MV-4-11 (cell line): ENCODE measurements around the gene RSU1.
A peak's percentile ranks its signal among the peaks of the same experiment; 100 is the strongest.
"Not testable (repeated sequence)": the region's sequence is repeated elsewhere in the genome, so short reads cannot be mapped to it uniquely, and the experiment has no call there.

Source experiments
- DNase-seq: peaks from one replicate; lab custom pipeline; 2025; lab: John Stamatoyannopoulos, UW

RSU1 gene

DNA sequence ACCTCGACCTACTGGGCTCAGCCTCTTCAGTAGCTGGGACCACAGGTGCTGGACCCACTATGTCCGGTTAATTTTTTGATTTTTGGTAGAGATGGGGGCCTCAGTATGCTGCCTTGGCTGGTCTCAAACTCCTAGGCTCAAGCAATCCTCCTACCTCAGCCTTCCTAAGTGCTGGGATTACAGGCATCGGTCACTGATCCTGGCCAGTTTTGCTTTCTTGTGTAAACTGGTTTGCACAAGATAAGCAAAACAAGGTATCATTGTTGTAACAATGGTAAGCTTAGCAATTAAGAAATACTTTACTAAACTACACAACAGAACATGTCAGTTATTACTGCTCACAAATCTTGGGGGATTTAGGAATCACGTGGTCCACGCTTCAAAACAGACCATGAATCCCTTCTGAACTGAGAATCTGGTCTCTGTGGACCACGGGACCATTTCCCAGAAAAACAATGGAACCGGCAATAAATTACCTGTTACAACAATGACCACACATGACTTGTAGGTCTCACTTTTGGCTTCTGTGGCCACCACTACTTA is 36.8 kb downstream of the RSU1 start:
- DNase-seq, result no peak

- DNase-seq, result no peak
Observed at GRCh38 chr10:16779384-16779915, 37.8 kb downstream of the RSU1 start.

DNA sequence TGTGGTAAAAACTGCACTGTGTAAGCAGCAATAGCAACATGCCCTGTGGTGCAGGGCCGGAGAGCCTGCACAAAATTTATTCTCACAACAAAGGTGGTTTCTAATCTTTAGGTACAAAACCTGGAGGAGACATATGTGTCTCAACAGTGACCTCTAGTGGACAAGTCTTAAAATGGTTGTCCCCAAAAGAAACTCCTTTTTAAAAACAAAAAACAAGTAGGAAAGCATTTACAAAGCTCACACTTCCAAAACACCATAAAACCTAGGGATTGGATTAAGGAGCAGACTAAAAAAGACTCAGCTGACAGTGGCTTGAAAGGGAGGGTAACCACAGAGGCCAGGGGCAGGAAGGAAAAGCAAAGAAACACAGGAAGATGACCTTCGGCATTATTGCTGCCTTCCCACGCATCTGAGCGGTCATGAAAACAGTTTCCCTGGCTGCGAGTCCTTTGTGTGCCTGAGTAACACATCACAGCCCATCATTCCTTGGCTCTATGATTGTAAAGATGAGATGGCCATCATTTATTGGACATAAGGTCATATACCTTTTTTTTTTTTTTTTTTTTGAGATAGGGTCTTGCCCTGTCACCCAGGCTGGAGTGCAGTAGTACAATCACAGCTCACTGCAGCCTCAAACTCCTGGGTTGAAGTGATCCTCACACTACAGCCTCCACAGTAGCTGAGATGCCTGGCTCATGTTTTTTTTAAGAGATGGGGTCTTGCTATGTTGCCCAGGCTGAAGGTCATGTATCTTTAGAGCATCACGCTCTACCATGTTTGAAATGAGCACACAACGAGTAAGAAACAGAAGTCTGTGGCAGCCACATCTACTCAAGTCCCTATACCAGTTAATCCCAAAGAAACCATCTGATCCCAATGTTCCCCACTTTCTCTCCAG is 39.5 kb downstream of the RSU1 start:
- DNase-seq, result peak; percentile 43

DNA sequence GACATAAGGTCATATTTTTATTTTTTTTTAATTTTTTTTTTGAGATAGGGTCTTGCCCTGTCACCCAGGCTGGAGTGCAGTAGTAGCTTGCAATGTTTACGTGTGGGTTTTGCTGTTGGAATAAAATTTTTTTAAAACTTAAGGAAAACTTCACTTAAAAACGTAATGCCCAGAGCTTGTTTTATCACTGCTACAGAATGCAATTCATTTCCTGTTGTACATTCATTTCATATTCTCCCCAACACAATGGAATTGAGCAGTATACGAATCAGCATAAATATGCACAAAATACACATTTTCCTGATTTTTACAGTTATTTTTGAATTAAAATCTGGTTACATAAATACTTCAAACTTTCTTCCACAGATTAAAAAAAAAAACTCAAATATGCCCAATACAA is 40.3 kb downstream of the RSU1 start:
- DNase-seq, result no peak

- no peak for DNase-seq
Observed at GRCh38 chr10:16773334-16773733, 43.9 kb downstream of the RSU1 start.

DNA sequence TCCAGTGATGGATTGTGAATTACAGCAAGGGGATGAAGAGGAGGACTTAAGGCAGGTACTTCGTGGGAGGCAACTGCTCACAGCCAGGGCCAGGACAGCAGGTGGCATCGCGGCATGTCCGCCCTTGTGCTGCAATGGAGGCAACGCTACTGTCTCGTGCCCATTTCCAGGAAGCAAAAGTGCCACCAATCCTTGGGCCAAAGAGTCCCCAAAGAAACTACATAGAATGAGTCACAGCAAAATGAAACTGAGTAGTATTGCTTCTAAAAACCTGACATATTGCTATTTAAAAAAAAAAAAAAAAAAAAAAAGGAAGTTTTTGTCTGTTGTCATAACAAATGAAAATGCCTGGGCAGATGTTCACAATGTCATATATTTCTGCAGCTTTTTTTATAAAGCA is 46.6 kb downstream of the RSU1 start:
- peak; percentile 84 for DNase-seq

DNA sequence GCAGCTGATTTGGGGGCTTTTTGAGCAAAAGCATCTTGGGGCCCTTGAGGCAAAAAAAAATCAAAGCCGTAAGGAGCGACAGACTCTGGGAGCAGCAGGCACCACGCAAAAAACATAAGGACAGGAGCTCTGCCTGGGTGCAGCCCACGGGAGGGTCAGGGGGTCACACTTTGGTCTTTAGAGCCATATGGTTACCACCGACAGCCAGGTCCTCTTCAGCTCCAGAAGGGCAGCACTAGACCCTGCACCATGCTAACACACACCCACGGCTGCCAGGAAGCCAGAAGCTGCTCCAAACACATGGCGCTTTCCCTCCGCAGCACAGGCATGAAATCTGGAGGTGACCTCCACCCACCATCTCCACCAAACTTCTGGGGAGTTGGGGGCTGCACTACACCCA is 47.1 kb downstream of the RSU1 start:
- DNase-seq, result no peak

DNA sequence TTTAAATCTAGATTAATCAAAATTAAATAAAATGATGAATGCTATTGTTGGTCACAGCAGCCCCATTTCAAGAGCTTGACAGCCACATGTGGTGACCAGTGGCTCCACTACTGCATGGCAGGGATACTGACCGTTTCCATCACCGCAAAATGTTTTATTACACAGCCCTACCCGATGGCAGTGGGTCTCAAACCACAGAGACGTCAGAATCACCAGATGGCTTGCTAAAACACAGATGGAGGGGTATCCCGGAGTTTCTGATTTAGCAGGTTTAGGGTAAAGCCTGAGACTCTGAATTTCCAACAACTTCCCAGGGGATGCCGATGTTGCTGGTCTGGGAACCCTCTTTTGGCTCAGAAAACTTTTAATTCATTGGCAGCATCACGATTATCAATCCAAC is 47.9 kb downstream of the RSU1 start:
- DNase-seq, result no peak

DNA sequence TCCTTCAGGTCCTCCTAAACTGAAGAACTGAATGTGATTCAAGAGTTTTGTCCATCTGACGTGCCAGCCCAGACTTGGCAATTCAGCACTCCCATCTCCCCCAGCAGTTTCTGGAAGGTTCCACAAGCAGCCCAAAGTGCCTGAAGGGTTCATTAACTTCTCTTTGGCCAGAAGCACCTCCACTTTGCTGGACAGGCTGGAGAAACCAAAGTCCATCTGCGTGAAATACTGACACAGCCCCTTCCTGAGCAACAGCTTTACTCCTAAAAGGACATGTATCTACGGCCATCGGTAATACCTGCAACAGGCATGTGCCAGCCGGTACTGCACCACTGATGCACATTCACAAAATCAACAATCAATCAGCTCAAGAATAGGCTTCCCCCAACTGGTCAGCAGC is 48.5 kb downstream of the RSU1 start:
- no peak for DNase-seq

DNA sequence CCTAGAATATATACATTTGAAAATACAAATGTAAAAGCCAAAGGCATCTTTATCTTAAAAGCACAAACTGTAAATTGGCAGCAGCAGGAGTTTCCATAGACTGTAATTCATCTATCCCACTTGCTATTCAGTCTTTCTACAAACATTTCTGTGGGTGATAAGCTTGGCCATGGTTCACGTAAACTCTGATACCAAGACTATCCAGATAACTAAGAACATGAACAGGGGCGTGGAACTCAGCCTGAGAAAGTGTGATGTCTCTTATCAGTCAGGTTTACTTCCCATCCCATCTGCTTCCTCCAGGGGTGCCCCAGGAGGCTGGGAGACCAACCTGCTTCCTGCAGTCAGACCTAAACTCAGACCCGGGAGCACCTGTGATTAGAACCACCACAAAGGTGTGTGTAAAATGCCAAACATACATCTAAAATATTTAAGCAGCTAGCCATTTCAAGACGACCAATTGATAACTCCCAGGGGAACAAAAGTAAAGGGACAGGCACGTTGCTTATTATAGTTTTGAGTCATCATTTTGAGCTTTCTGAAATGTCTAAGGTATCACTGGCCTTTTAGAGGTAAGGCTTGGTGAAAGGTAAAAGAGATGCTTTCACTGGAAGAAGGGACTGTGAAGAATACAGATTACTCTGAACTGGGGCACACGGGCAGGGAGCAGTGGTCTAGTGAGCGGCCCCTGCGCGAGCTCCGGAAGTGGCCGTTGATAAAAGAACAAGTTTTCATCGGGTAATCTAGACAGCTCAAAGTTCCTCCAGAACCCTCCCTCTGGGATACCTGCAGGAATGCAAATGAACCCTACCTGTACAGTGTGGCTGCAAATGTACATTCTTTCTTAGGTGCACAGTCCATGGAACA is 51.5 kb downstream of the RSU1 start:
- DNase-seq, result no peak

DNA sequence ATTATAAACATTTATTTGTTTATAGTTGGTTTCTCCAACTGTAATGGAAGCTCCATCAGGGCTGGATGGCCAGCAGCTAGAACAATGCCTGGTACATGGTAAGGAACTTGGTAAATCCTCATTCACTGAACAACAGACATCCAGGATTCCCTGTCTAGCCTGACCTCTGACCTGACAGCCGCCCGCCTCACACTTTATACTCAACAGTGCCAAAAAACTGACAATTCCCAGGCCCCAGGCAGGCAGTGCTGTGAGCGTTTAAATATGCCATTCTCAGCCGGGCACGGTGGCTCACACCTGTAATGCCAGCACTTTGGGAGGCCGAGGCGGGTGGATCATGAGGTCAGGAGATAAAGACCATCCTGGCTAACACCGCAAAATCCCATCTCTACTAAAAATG is 55.9 kb downstream of the RSU1 start:
- no peak for DNase-seq

DNA sequence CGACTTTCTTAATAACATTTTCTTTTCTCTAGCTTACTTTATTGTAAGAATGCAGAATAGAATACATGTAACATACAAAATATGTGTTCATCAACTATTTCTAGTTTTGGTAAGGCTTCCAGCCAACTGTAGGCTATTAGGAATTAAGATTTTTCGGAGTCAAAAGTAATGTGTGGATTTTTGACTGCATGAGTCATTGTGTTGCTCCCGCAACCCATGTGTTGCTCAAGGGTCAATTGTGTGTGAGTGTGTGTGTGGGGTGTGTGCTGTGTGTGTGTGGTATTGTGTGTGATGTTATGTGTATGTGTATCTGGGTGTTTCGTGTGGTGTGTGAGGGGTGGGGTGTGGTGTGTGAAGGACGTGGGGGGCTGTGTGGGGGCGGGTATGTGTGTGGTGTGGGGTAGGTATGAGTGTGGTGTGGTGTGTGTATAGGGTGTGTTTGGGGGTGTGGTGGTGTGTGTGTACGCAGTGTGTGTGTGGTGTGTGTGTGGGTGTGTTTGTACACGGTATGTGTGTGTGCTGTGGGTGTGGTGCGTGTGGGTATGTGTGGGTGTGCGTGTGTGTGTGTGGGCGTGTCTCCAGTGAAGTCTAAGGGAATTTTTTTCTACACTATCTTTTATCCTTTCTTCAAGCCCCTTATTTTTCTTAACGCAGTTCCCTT is 60.5 kb downstream of the RSU1 start:
- no peak for DNase-seq

- DNase-seq, result no peak
Observed at GRCh38 chr10:16754765-16755164, 62.5 kb downstream of the RSU1 start.

DNA sequence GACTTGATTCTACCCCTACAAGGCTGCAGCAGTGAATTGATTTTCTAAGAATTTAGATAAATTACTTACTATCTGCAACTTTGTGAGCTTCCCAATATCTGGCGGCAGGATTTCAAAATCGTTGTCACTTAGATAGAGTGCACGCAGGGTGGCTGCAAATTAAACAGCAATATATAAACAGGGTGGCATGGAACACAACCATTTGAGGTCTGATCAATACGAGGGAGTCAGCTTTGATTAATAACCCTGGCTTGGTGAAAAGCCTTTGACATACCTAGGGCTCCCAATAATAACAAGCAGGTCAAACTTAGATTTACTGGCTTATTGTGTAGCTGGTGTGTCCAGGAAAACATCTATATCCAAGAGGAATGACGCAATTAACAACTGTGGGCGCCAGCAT is 64.4 kb downstream of the RSU1 start:
- not testable (repeated sequence) for DNase-seq

DNA sequence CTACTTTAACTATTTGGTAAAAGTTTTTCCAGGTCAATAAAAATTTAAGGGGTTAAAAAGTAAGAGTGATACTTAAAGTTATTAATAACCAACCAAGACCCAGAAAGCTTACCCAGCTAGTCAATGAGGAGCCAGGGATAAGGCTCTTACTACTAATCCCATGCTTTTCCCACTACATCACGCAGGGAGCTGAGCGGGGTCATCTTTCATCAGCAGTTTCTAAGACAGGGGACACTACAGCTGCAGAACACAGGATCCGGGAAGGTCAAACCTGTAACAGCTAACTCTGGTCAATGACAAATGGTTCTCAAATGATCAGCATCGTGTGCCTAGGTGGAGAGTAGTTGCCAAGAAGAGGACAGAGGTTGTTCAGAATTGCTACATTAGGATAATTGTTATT is 65.1 kb downstream of the RSU1 start:
- no peak for DNase-seq

DNA sequence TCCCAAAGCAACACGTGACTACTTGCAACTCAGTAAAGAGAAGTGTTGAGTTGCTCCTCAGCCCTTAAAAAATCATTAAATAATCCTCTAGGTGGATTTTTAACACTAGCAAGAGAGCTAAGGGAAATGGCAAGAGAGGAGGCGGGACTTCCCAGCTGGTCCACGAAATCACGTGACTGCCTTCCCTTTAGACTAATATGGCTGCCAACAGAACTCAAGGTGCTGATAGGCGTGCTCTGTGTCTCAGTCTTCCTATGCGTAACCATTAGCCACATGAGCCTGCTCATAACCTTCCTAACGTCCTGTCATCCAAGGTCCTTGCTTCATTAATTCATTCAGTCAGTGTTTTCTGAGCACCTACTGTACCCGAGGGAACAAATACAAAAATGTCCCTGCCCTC is 66.0 kb downstream of the RSU1 start:
- peak; percentile 0 for DNase-seq

DNA sequence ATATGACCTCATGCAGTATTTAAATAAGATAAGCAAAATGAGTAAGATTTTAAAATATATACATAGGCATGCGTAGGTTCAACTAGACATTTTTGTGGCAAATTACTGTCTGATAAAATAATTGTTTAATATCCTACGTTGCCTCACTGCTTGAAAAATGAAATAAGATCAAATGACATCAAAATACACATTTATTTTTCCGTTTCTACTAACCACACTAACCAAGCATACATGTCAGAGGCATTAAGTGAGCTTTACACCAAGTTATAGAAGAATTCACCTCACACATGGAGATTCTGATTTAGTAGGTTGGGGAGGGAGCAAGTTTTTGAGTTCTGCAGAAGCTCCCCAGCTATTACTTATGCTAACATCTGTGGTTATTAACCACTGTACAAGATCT is 66.8 kb downstream of the RSU1 start:
- no peak for DNase-seq

DNA sequence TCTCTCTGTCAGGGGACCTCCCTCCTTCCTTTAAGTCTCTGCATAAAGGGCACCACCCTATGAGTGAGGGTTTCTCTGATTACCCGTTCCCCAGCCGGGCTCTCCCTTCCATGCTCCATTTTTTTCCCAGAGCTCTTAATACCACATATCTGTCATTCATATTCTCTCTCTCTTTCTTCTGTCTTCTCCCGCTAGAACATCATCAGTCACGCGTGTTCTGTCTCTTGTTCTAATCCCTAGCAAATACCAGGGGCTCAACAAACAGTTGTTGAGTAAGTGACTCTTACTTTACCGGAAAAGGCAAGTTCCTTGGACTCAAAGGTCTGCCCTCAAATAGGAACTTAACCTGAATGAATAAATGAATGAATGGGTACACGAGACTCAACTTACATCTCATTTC is 68.5 kb downstream of the RSU1 start:
- no peak for DNase-seq

DNA sequence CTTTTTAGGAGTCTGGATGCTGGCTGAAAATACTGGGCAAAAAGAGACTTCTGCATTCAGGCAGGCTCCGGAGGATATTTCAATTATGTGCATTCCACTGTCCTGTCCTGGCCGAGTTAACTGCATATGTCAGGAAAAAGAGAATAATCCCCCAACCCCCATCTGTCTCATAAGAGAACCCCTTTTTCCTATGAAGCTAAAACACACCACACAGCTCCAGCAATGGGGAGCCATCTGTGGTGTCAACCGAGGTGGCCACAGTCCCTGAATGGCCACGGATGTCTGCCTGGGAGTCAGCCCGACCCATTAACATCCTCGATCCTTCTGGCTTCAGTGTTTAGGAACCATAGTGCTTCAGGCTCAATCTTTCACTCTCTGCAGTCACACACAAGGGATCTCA is 70.4 kb downstream of the RSU1 start:
- no peak for DNase-seq

GRCh38 chr10:16745061-16745460 is 72.2 kb downstream of the RSU1 start:
- DNase-seq, result no peak

GRCh38 chr10:16742165-16742960 is 74.9 kb downstream of the RSU1 start:
- peak; percentile 70 for DNase-seq
